Esophagus muscularis mucosa (tissue), 4 donors: ENCODE data around the gene RNF186. TPM values are rescaled to one million over a fixed set of nuclear protein-coding genes. Genes with fewer than 3 reads are reported as not detected.
A peak's percentile ranks its signal among the peaks of the same experiment; 100 is the strongest.

Experiments
- DNase-seq: peaks from one replicate; pipeline ENCODE4 v3.0.0-alpha.2; 2017; ENCODE audit errors: extremely low spot score
- H3K27ac ChIP-seq, 4 donors: fragments of 200-600 bp; sonication (generic); replicated peaks in 1 of 4; 1 replicate in 3 of 4; 2 replicates in 1 of 4; pipeline ENCODE4 v1.5.1; 2016 to 2019; ENCODE audit warnings: mild to moderate bottlenecking in 1 of 4
- H3K27me3 ChIP-seq, 4 donors: fragments of 200-600 bp; sonication (generic); one replicate each; pipeline versions ENCODE4 v1.5.1 to v1.6.0; 2016 to 2019
- H3K36me3 ChIP-seq, 4 donors: fragments of 200-600 bp; sonication (generic); one replicate each; pipeline ENCODE4 v1.5.1; 2016 to 2019
- H3K4me1 ChIP-seq, 4 donors: fragments of 200-600 bp; sonication (generic); one replicate each; pipeline ENCODE4 v1.5.1; 2016 to 2019
- H3K4me3 ChIP-seq, 4 donors: fragments of 200-600 bp; sonication (generic); 1 replicate in 2 of 4; 2 replicates in 2 of 4; pipeline ENCODE4 v1.5.1; 2016 to 2019; ENCODE audit warnings: mild to moderate bottlenecking in 4 of 4, moderate library complexity in 1 of 4
- H3K9me3 ChIP-seq, 4 donors: fragments of 200-600 bp; sonication (generic); 1 replicate in 3 of 4; 2 replicates in 1 of 4; pipeline ENCODE4 v1.5.1; 2016 to 2019
- CTCF ChIP-seq, 3 experiments: fragments of 200-600 bp in 2 of 3; fragments of 450-650 bp in 1 of 3; sonication (generic) in 2 of 3; IDR thresholded peaks; one replicate each; pipeline ENCODE4 v1.5.1; 2017 to 2019; ENCODE audit warnings: antibody characterized with exemption in 3 of 3, mild to moderate bottlenecking in 2 of 3, moderate library complexity in 1 of 3
- EP300 ChIP-seq: sonication (generic); formaldehyde crosslinking; IDR thresholded peaks from one replicate; pipeline ENCODE4 v1.6.1; 2017; ENCODE audit warnings: antibody characterized with exemption
- POLR2A ChIP-seq: fragments of 450-650 bp; IDR thresholded peaks from one replicate; pipeline ENCODE4 v1.6.1; 2017; ENCODE audit warnings: antibody characterized with exemption, moderate library complexity, mild to moderate bottlenecking, low read depth
- POLR2AphosphoS5 ChIP-seq, 2 donors: sonication (generic); formaldehyde crosslinking; IDR thresholded peaks; one replicate each; pipeline ENCODE4 v1.6.1; 2017; ENCODE audit warnings: antibody characterized with exemption in 2 of 2
- WGBS: methylation state at CpG from one replicate; pipeline ENCODE4 v1.1.5; 2018; 5-methylcytosine and 5-hydroxymethylcytosine counted together
- intact Hi-C: fragments of 100-400 bp; cut with DNase I; formaldehyde crosslinking; loops from one replicate; pipeline ENCODE4 v1.15.1; 2023
- total RNA-seq, 4 donors: library from RNA; depleted of rRNA; stranded (reverse); fragments of >200 nt; gene quantifications; one replicate each; pipeline versions ENCODE4 v1.1.0 to v1.2.1, GENCODE V29; 2016

RNF186 gene
- total RNA-seq, 4 donors from 2014 or later = not detected

GRCh38 chr1:19799230-19800075 lies 15.6 kb downstream of the RNF186 start, which contains the start of gene TMCO4:
Gene TMCO4 (minus strand): TSS chr1:19799916. CDS start chr1:19780758, 19,158 bp downstream.
- TF ChIP-seq CTCF (IDR thresholded peaks at IDR 0.05) = peak; percentile 16 to 50 (median 37)
- peak in 1 of 2 donors; percentile 10 for TF ChIP-seq POLR2AphosphoS5 (IDR thresholded peaks at IDR 0.05)
- TF ChIP-seq EP300 = no peak
- TF ChIP-seq POLR2A = no peak
- H3K4me1 ChIP-seq = peaks cover 10 to 29% (median 23%) of the 10 kb centered on the region in 4 donors
- no peaks in the 10 kb centered on the region for H3K27me3 ChIP-seq
- intact Hi-C loops = no loop called here
- under 1% methylated on average over 23 of the region's 70 CpGs for WGBS
- H3K4me3 ChIP-seq = peak within 1 kb of the TSS; percentile 63 to 89 (median 83)
- H3K27ac ChIP-seq = peak within 1 kb of the TSS; percentile 83 to 88 (median 86)
- peaks cover 0 to 18% (median 2%) of the 10 kb centered on the region in 4 donors for H3K36me3 ChIP-seq
- DNase-seq = no peak
- H3K9me3 ChIP-seq = no peaks in the 10 kb centered on the region

- intact Hi-C loops = no loop called here
- Histone ChIP-seq H3K36me3 (peaks cover 0 to 18% (median 3%) of the 10 kb centered on the region in 4 donors), H3K27me3 (no peaks in the 10 kb centered on the region), H3K9me3 (no peaks in the 10 kb centered on the region), H3K4me3 (peak overlapping the region; percentile 63 to 89 (median 83)), H3K4me1 (peaks cover 10 to 29% (median 23%) of the 10 kb centered on the region in 4 donors), H3K27ac (peak overlapping the region; percentile 83 to 88 (median 86))
- DNase-seq = no peak
- TF ChIP-seq POLR2AphosphoS5 (IDR thresholded peaks at IDR 0.05) (no peak), POLR2A (no peak), EP300 (no peak), CTCF (IDR thresholded peaks at IDR 0.05) (no peak)
- WGBS = 79% methylated on average over 6 of the region's 6 CpGs
These were observed 16.4 kb downstream of the RNF186 start for GRCh38 chr1:19798486-19799229.

- TF ChIP-seq POLR2AphosphoS5 (IDR thresholded peaks at IDR 0.05) (no peak), CTCF (IDR thresholded peaks at IDR 0.05) (no peak), EP300 (no peak), POLR2A (no peak)
- DNase-seq = no peak
- intact Hi-C loops = no loop called here
- Histone ChIP-seq H3K36me3 (peaks cover 7 to 27% (median 10%) of the 10 kb centered on the region in 4 donors), H3K9me3 (no peaks in the 10 kb centered on the region), H3K27me3 (no peaks in the 10 kb centered on the region), H3K4me3 (no peak overlapping the region), H3K27ac (peak overlapping the region in 3 of 4 donors; percentile 83 to 87 (median 86)), H3K4me1 (peaks cover 10 to 32% (median 23%) of the 10 kb centered on the region in 4 donors)
- WGBS = 83% methylated on average over 5 of the region's 5 CpGs
These were observed 17.3 kb downstream of the RNF186 start for GRCh38 chr1:19797827-19798226.

- 88% methylated on average over 4 of the region's 4 CpGs for WGBS
- no peak for TF ChIP-seq POLR2A
- no peak for TF ChIP-seq CTCF (IDR thresholded peaks at IDR 0.05)
- TF ChIP-seq POLR2AphosphoS5 (IDR thresholded peaks at IDR 0.05) = no peak
- no peak for TF ChIP-seq EP300
- Histone ChIP-seq H3K4me3 (no peak overlapping the region), H3K4me1 (peaks cover 5 to 21% (median 16%) of the 10 kb centered on the region in 4 donors), H3K36me3 (peaks cover 10 to 47% (median 17%) of the 10 kb centered on the region in 4 donors), H3K27me3 (no peaks in the 10 kb centered on the region), H3K9me3 (no peaks in the 10 kb centered on the region), H3K27ac (no peak overlapping the region)
- no peak for DNase-seq
- intact Hi-C loops = no loop called here
These were observed 20.5 kb downstream of the RNF186 start for GRCh38 chr1:19794583-19794982.
